Measurements from ENCODE around the gene NFKBIE. TPM values are rescaled to one million over a fixed set of nuclear protein-coding genes. Genes with fewer than 3 reads are reported as not detected.

NFKBIE gene
- total RNA-seq, 1 experiment from 2014 or later, result 6.0 TPM

GRCh38 chr6:44285552-44286284, 20.4 kb upstream of the NFKBIE start:
- no peak for TF ChIP-seq CTCF (IDR thresholded peaks at IDR 0.05; ENCODE audit: unreplicated experiment)
- Mint-ChIP-seq H3K27ac (ENCODE audit: low read depth, unreplicated experiment) (no peak overlapping the region), H3K36me3 (ENCODE audit: insufficient read depth, unreplicated experiment) (no peaks in the 10 kb centered on the region), H3K9me3 (ENCODE audit: unreplicated experiment) (no peaks in the 10 kb centered on the region), H3K4me3 (ENCODE audit: unreplicated experiment) (no peak overlapping the region), H3K27me3 (ENCODE audit: insufficient read depth, unreplicated experiment) (peaks cover 75% of the 10 kb centered on the region), H3K4me1 (ENCODE audit: insufficient read depth, unreplicated experiment) (no peaks in the 10 kb centered on the region)
- peak; percentile 39 for DNase-seq (ENCODE audit: unreplicated experiment)
- intact Hi-C loops (cut with micrococcal nuclease), result no loop called here
- BruUV-seq (replicated peaks), result no TSS peak
- CTCF ChIA-PET, result no interaction called here
- POLR2A ChIA-PET, result interaction anchor here (1.3 kb wide), 1 partner anchor 27 kb away, joined by 4 read pairs; the partner anchor contains the start of gene AARS2

GRCh38 chr6:44284867-44285266, 19.5 kb upstream of the NFKBIE start:
- no peak for DNase-seq (ENCODE audit: unreplicated experiment)
- TF ChIP-seq CTCF (IDR thresholded peaks at IDR 0.05; ENCODE audit: unreplicated experiment), result no peak
- H3K4me3 Mint-ChIP-seq (ENCODE audit: unreplicated experiment), result no peak overlapping the region
- peaks cover 70% of the 10 kb centered on the region for H3K27me3 Mint-ChIP-seq (ENCODE audit: insufficient read depth, unreplicated experiment)
- no peak overlapping the region for H3K27ac Mint-ChIP-seq (ENCODE audit: low read depth, unreplicated experiment)
- BruUV-seq (replicated peaks), result no TSS peak
- no peaks in the 10 kb centered on the region for H3K9me3 Mint-ChIP-seq (ENCODE audit: unreplicated experiment)
- ChIA-PET POLR2A (interaction anchor here (1.3 kb wide), 1 partner anchor 28 kb away, joined by 4 read pairs; the partner anchor contains the start of gene AARS2), CTCF (interaction anchor here (1.1 kb wide), 1 partner anchor 28 kb away, joined by 3 read pairs; no protein-coding TSS in a partner anchor)
- no peaks in the 10 kb centered on the region for H3K4me1 Mint-ChIP-seq (ENCODE audit: insufficient read depth, unreplicated experiment)
- H3K36me3 Mint-ChIP-seq (ENCODE audit: insufficient read depth, unreplicated experiment), result no peaks in the 10 kb centered on the region
- intact Hi-C loops (cut with micrococcal nuclease), result no loop called here

- H3K27me3 Mint-ChIP-seq (ENCODE audit: insufficient read depth, unreplicated experiment), result peaks cover 70% of the 10 kb centered on the region
- no TSS peak for BruUV-seq (replicated peaks)
- H3K4me3 Mint-ChIP-seq (ENCODE audit: unreplicated experiment), result no peak overlapping the region
- H3K36me3 Mint-ChIP-seq (ENCODE audit: insufficient read depth, unreplicated experiment), result no peaks in the 10 kb centered on the region
- H3K9me3 Mint-ChIP-seq (ENCODE audit: unreplicated experiment), result no peaks in the 10 kb centered on the region
- intact Hi-C loops (cut with micrococcal nuclease), result no loop called here
- H3K27ac Mint-ChIP-seq (ENCODE audit: low read depth, unreplicated experiment), result no peak overlapping the region
- H3K4me1 Mint-ChIP-seq (ENCODE audit: insufficient read depth, unreplicated experiment), result no peaks in the 10 kb centered on the region
- TF ChIP-seq CTCF (IDR thresholded peaks at IDR 0.05; ENCODE audit: unreplicated experiment), result no peak
- DNase-seq (ENCODE audit: unreplicated experiment), result no peak
- POLR2A ChIA-PET, result interaction anchor here (1.0 kb wide), 1 partner anchor 11 kb away, joined by 6 read pairs; no protein-coding TSS in a partner anchor
- CTCF ChIA-PET, result interaction anchor here (0.6 to 1.1 kb wide), 3 partner anchors 28 to 123 kb away, joined by 3 to 4 read pairs (median 3); no protein-coding TSS in a partner anchor
Observed at GRCh38 chr6:44284121-44284520, 18.8 kb upstream of the NFKBIE start.

DNA sequence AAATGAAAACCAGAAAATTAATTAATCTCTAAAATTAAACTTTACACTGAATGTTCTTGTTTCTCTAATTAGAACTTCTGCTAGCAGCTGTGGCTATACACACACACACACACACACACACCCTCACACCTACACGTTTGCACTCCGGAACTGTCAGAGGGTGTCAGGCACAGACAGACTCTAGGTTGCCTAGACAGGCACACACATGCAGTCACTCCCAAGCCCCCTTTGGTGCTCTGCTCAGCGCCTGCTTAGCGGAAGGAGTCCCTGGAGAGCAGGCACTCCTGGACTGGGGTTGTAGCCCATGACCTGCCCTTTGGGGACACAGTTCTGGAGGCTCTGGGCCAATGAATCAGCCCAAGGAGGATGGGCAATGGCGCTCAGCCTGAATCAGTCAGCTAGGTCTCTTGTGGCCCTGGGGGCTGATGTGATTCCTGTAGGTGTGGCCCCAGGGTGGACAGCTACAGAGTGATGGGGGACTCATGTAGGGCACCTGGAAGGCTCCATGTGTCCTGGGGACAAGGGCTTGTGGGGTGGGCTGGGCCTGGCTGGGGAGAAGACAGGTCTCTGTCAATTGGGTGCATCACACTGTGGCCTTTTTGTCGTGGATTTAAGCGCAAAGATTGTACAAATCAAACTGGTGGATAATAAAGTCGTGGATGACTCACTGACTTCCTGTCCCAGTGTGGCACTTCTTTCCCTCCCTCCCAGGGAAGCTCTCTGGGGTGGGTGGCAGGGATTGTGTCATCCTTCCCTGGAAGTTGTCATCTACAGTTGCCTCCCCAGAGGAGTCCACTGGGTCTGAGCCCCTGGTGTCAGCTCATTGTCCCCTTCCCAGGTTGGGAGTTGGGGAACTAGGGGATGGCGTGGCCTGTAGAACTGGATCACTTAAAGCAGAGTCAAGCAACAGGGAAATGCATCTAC, 13.7 kb upstream of the NFKBIE start:
- peaks cover 48% of the 10 kb centered on the region for H3K27me3 Mint-ChIP-seq (ENCODE audit: insufficient read depth, unreplicated experiment)
- BruUV-seq (replicated peaks), result no TSS peak
- no peak overlapping the region for H3K4me3 Mint-ChIP-seq (ENCODE audit: unreplicated experiment)
- no peaks in the 10 kb centered on the region for H3K4me1 Mint-ChIP-seq (ENCODE audit: insufficient read depth, unreplicated experiment)
- intact Hi-C loops (cut with micrococcal nuclease), result no loop called here
- H3K27ac Mint-ChIP-seq (ENCODE audit: low read depth, unreplicated experiment), result no peak overlapping the region
- H3K9me3 Mint-ChIP-seq (ENCODE audit: unreplicated experiment), result no peaks in the 10 kb centered on the region
- CTCF ChIA-PET, result interaction anchor here (0.6 to 2.0 kb wide), 3 partner anchors 11 to 508 kb away, joined by 3 to 9 read pairs (median 4); no protein-coding TSS in a partner anchor
- POLR2A ChIA-PET, result interaction anchor here (1.6 kb wide), 1 partner anchor 17 kb away, joined by 4 read pairs; no protein-coding TSS in a partner anchor
- H3K36me3 Mint-ChIP-seq (ENCODE audit: insufficient read depth, unreplicated experiment), result no peaks in the 10 kb centered on the region
- no peak for TF ChIP-seq CTCF (IDR thresholded peaks at IDR 0.05; ENCODE audit: unreplicated experiment)
- DNase-seq (ENCODE audit: unreplicated experiment), result peak; percentile 27
